OCI-M2 (cell line): Measurements from ENCODE around the gene MAML3.

Source experiments
- DNase-seq: peaks from one replicate; lab custom pipeline; 2025; ENCODE audit not compliant: unreplicated experiment; lab: John Stamatoyannopoulos, UW

MAML3 gene

GRCh38 chr4:140048419-140048995 is 105.5 kb downstream of the MAML3 start:
- DNase-seq: no peak

GRCh38 chr4:140047786-140048185 is 106.2 kb downstream of the MAML3 start:
- no peak for DNase-seq

- DNase-seq: no peak
Observed at GRCh38 chr4:140047017-140047640, 106.9 kb downstream of the MAML3 start.

GRCh38 chr4:140046543-140046942 is 107.4 kb downstream of the MAML3 start:
- peak; percentile 30 for DNase-seq

GRCh38 chr4:140046016-140046415 is 108.0 kb downstream of the MAML3 start:
- DNase-seq: no peak

- no peak for DNase-seq
Observed at GRCh38 chr4:140044337-140044902, 109.6 kb downstream of the MAML3 start.

GRCh38 chr4:140042634-140043033 is 111.3 kb downstream of the MAML3 start:
- DNase-seq: no peak

GRCh38 chr4:140038031-140038533 is 115.9 kb downstream of the MAML3 start:
- no peak for DNase-seq

GRCh38 chr4:140037353-140038030 is 116.5 kb downstream of the MAML3 start:
- no peak for DNase-seq

GRCh38 chr4:140031706-140032105 is 122.3 kb downstream of the MAML3 start:
- DNase-seq: no peak

- no peak for DNase-seq
Observed at GRCh38 chr4:140031061-140031460, 122.9 kb downstream of the MAML3 start.

GRCh38 chr4:140028676-140029517 is 125.1 kb downstream of the MAML3 start:
- DNase-seq: no peak

GRCh38 chr4:140028101-140028500 is 125.9 kb downstream of the MAML3 start:
- no peak for DNase-seq

- DNase-seq: no peak
Observed at GRCh38 chr4:140027101-140027500, 126.9 kb downstream of the MAML3 start.

GRCh38 chr4:140025470-140025869 is 128.5 kb downstream of the MAML3 start:
- no peak for DNase-seq

- DNase-seq: no peak
Observed at GRCh38 chr4:140020457-140021361, 133.3 kb downstream of the MAML3 start.

- no peak for DNase-seq
Observed at GRCh38 chr4:140019619-140020347, 134.2 kb downstream of the MAML3 start.

GRCh38 chr4:140018931-140019618 is 134.9 kb downstream of the MAML3 start:
- DNase-seq: no peak

- DNase-seq: no peak
Observed at GRCh38 chr4:140014284-140014683, 139.7 kb downstream of the MAML3 start.
